GM23248 (cell line): Measurements from ENCODE around the gene GADD45B.

Experiments used
- EZH2 ChIP-seq: fragments of 200-600 bp; sonication (generic); IDR thresholded peaks from 2 replicates; pipeline ENCODE4 v1.6.1; 2018; ENCODE audit warnings: antibody characterized with exemption, mild to moderate bottlenecking; ENCODE audit not compliant: insufficient read depth, poor library complexity, severe bottlenecking
- EZH2phosphoT487 ChIP-seq: fragments of 200-600 bp; sonication (generic); IDR thresholded peaks from 2 replicates; pipeline ENCODE4 v1.6.1; 2018; ENCODE audit warnings: antibody characterized with exemption, moderate library complexity, mild to moderate bottlenecking, low read depth; ENCODE audit not compliant: insufficient read depth

DNA sequence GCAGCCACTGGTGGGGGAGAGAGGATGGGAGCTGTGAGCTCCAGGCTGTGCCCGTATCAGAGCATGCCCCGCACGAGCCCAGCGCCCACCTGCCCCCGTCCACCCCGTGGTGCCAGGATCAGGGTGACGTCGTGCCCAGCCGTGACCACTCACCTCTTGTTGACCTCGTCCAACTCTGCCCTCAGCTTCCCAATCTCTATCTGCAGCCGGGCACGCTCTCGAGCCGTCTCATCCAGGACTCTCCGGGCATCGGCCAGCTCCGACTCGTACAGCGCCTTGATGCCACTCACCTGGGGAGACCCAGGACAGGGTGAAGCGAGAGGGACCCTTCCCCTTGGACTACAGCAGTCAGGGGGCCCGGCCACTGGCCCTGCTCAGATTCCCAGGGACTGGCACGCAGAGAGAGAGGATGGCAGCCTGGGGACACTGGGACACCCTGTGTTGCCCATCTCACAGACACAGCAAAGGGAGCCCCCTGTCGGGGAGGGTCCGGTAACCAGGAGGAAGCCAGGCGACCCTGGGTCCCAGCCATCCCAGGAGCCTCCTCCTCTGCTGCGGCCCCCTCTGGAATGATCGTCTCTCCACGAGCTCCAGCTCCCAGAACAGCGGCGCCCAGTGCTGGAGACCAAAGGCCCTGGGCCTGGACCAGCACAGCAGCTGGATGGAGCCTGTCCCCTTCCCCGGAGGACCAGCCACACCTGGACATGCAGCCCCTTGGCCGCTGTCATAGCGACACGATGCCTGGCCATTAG lies 31.5 kb upstream of the GADD45B start:
- TF ChIP-seq EZH2 = no peak
- TF ChIP-seq EZH2phosphoT487 = no peak
